ENCODE data around the gene CAGE1.

Gene CAGE1

GRCh38 chr6:7389451-7390225 is at the start of gene CAGE1, which contains the start of gene RIOK1:
CAGE1 (minus strand) TSS chr6:7389742; CDS start chr6:7387173, 2,569 bp downstream.
RIOK1 (plus strand) TSS chr6:7389808; CDS start chr6:7390003, 195 bp downstream.
- peak within 1 kb of the TSS; percentile 85 for H3K4me3 ChIP-seq (ENCODE audit: low read depth, low read length)
- DNase-seq (ENCODE audit: low read depth, low spot score), result peak; percentile 95
- peak; percentile 11 for TF ChIP-seq CTCF (IDR thresholded peaks at IDR 0.05; ENCODE audit: low read depth, low read length)
- in situ Hi-C loops (cut with HindIII; ENCODE audit: low sequenced_read_pairs), result no loop called here

- TF ChIP-seq CTCF (IDR thresholded peaks at IDR 0.05; ENCODE audit: low read depth, low read length), result no peak
- no peak for DNase-seq (ENCODE audit: low read depth, low spot score)
Measured at GRCh38 chr6:7439228-7439627, 49.7 kb upstream of the CAGE1 start.

GRCh38 chr6:7438011-7438410 is 48.5 kb upstream of the CAGE1 start:
- TF ChIP-seq CTCF (IDR thresholded peaks at IDR 0.05; ENCODE audit: low read depth, low read length), result no peak
- DNase-seq (ENCODE audit: low read depth, low spot score), result no peak
- in situ Hi-C loops (cut with HindIII; ENCODE audit: low sequenced_read_pairs), result no loop called here
- H3K4me3 ChIP-seq (ENCODE audit: low read depth, low read length), result no peak overlapping the region

More at GRCh38 chr6:7439228-7439627, 49.7 kb upstream of the CAGE1 start:
- in situ Hi-C loops (cut with HindIII; ENCODE audit: low sequenced_read_pairs), result no loop called here
- no peak overlapping the region for H3K4me3 ChIP-seq (ENCODE audit: low read depth, low read length)

GRCh38 chr6:7434672-7435071 is 45.1 kb upstream of the CAGE1 start:
- H3K4me3 ChIP-seq (ENCODE audit: low read depth, low read length), result no peak overlapping the region
- no peak for TF ChIP-seq CTCF (IDR thresholded peaks at IDR 0.05; ENCODE audit: low read depth, low read length)
- in situ Hi-C loops (cut with HindIII; ENCODE audit: low sequenced_read_pairs), result no loop called here
- DNase-seq (ENCODE audit: low read depth, low spot score), result no peak

DNA sequence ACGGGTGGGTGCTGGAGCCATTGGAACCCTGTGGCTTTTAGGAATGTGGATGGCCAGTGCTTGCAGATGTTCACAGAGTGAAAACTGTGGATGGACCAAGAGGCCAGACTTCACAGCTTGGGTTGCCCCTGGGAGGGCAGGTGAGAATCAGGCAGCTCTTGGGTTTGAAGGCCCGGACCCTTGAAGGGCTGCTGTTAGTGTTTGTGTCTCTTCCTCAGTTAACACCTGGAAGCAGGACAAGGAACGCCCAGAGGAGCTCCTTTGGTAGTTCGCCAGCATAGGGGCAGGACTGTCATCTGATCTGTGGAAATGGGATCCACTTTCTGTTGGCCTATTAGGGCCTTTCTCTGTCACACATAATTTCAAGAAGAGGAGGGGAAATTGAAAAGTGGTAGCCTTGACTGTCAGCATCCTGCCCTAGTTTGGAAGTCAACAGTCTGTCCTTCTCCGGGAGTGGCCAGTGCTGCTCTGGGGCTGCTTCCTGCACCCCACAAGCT is 43.6 kb upstream of the CAGE1 start:
- no peak overlapping the region for H3K4me3 ChIP-seq (ENCODE audit: low read depth, low read length)
- no peak for TF ChIP-seq CTCF (IDR thresholded peaks at IDR 0.05; ENCODE audit: low read depth, low read length)
- no peak for DNase-seq (ENCODE audit: low read depth, low spot score)
- in situ Hi-C loops (cut with HindIII; ENCODE audit: low sequenced_read_pairs), result no loop called here

DNA sequence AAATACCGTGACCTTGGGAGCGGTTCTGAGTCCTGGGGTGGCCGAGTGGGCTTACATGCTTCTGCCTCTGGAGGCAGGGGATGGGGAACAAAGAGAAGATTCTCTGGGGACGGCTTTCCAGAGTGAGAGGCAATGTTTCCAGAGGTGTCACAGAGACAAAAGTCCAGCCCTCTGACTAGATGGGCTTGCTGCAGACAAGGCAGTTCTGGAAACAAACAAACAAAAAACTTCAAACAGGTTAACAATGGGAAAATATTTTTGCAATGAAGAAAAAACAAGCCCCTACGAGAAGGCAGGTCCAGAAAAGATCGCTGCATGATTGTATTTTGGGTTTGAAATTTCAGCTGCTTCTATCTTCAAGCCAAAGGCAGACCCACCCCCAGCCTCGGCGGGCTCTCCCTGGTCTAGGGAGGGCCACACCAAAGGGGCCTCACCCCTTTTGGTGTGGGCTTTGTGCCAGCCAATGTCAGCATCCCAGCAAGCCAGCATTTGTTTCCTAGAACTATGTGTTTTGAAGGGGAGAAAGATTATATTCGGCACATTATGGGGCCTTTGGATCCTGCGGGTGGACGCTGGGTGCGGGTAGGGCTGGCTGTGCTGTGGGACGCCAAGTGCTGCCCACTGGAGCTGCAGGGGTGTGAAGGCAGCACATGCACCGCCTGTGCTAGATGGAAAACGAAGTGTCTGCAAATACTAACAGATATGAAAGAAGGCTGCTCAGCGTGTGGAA is 43.0 kb upstream of the CAGE1 start:
- no peak for TF ChIP-seq CTCF (IDR thresholded peaks at IDR 0.05; ENCODE audit: low read depth, low read length)
- in situ Hi-C loops (cut with HindIII; ENCODE audit: low sequenced_read_pairs), result no loop called here
- H3K4me3 ChIP-seq (ENCODE audit: low read depth, low read length), result no peak overlapping the region
- DNase-seq (ENCODE audit: low read depth, low spot score), result no peak
